Upper lobe of right lung (tissue), 1 donor: ENCODE data around the gene FBXL14. TPM values are rescaled to one million over a fixed set of nuclear protein-coding genes. Genes with fewer than 3 reads are reported as not detected.

Experiments
- ATAC-seq: fragments of 200-7000 bp; cut with Tn5 transposase; one replicate; pipeline ENCODE4 v1.9.1; 2020; ENCODE audit warnings: mild to moderate bottlenecking, moderate library complexity
- DNase-seq: peaks from one replicate; pipeline ENCODE4 v3.0.0-alpha.2; 2020
- H3K27ac ChIP-seq: fragments of 200-600 bp; one replicate; pipeline ENCODE4 v1.8.0; 2022
- H3K27me3 ChIP-seq: fragments of 200-600 bp; one replicate; pipeline ENCODE4 v1.8.0; 2022; ENCODE audit warnings: mild to moderate bottlenecking
- H3K36me3 ChIP-seq: fragments of 200-600 bp; one replicate; pipeline ENCODE4 v1.8.0; 2022
- H3K4me1 ChIP-seq: fragments of 200-600 bp; one replicate; pipeline ENCODE4 v1.8.0; 2022
- H3K4me3 ChIP-seq: fragments of 200-600 bp; one replicate; pipeline ENCODE4 v1.8.0; 2022; ENCODE audit warnings: mild to moderate bottlenecking
- H3K9me3 ChIP-seq: fragments of 200-600 bp; one replicate; pipeline ENCODE4 v1.8.0; 2022
- intact Hi-C: fragments of 100-400 bp; cut with DNase I; formaldehyde crosslinking; loops from one replicate; pipeline ENCODE4 v1.11.0; 2022
- total RNA-seq: library from RNA; stranded (reverse); fragmentation: NEBNext Ultra II Directional; extraction: Animal tissue kit (Norgen Biotek cat#: 25700); gene quantifications from one replicate; pipeline ENCODE4 v1.2.1, GENCODE V29; 2021
- TF ChIP-seq, protein P1 (sequence below): fragments of 200-600 bp; IDR thresholded peaks from one replicate; pipeline ENCODE4 v1.8.0; 2022; ENCODE audit warnings: antibody characterized with exemption
- donor health status: DM: no; HTN: yes; CAD: no; lungs with severe emphysema.

FBXL14 gene
- total RNA-seq, 1 donor from 2014 or later = 17.3 TPM

DNA sequence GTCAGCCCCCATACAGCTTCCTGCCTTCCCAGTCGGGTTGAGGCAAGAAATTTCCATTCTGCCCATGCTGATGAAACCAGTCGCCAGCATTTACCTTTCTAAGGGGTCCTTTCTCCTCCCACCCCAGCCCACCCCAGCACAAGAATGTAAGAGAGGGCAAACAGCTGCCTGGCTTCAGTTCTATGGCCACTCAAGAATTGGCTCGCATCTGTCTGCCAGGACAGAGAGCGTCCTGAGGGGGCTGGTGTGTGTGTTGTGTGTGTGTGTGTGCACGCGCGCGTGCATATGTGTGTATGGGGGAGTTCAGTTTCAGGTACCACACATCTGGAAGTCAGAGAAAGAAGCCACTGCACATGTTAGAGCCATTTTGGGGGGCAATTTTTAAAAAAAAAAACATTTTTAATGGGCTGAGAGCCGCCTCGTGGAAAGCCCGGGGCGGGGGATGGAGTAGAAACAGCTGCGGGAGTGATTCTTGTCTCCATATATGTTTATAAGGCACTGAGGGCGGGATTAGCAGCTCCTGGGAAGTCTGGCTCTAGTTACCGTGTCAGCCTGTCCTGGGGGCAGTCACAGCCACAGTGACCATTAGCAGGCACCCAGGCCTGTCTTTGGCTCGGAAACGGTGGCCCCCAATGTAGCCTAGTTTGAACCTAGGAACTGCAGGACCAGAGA, 34.4 kb upstream of the FBXL14 start, which contains the start of gene WNT5B:
WNT5B (plus strand) TSS at position 566 of the 672 bp plus-strand sequence. CDS start 2,124 bp downstream, outside the sequence.
- intact Hi-C loops = no loop called here
- H3K27me3 ChIP-seq = peaks cover 7% of the 10 kb centered on the region
- TF ChIP-seq, protein P1, sequence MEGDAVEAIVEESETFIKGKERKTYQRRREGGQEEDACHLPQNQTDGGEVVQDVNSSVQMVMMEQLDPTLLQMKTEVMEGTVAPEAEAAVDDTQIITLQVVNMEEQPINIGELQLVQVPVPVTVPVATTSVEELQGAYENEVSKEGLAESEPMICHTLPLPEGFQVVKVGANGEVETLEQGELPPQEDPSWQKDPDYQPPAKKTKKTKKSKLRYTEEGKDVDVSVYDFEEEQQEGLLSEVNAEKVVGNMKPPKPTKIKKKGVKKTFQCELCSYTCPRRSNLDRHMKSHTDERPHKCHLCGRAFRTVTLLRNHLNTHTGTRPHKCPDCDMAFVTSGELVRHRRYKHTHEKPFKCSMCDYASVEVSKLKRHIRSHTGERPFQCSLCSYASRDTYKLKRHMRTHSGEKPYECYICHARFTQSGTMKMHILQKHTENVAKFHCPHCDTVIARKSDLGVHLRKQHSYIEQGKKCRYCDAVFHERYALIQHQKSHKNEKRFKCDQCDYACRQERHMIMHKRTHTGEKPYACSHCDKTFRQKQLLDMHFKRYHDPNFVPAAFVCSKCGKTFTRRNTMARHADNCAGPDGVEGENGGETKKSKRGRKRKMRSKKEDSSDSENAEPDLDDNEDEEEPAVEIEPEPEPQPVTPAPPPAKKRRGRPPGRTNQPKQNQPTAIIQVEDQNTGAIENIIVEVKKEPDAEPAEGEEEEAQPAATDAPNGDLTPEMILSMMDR = no peak
- ATAC-seq (no peak), DNase-seq (no peak)
- H3K9me3 ChIP-seq = no peaks in the 10 kb centered on the region
- peaks cover 20% of the 10 kb centered on the region for H3K4me1 ChIP-seq
- no peaks in the 10 kb centered on the region for H3K36me3 ChIP-seq
- no peak within 1 kb of the TSS for H3K27ac ChIP-seq
- peak within 1 kb of the TSS; percentile 51 for H3K4me3 ChIP-seq

DNA sequence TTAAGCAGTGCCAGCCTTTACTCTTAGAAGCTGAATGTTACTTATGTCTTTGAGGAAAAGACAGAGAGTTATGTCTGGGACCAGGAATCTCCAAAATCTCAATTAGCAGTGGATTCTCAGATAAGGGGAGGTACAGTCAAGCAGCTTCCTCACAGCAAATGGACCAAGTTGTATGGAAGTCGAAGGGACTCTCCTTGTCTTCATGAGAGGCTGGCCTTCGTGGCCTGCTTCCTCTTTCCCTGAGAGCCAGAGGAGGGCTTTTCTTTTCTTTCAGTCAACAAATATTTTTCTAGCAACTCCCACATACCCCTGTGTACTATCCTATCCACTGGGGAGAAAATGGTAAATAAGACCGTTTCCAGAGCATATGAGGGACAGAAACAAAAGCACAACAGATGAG, 28.0 kb upstream of the FBXL14 start:
- intact Hi-C loops = no loop called here
- TF ChIP-seq, protein P1 = no peak
- H3K27me3 ChIP-seq = no peaks in the 10 kb centered on the region
- H3K9me3 ChIP-seq = no peaks in the 10 kb centered on the region
- ATAC-seq (no peak), DNase-seq (no peak)
- H3K4me1 ChIP-seq = peaks cover 7% of the 10 kb centered on the region
- no peak overlapping the region for H3K4me3 ChIP-seq
- no peak overlapping the region for H3K27ac ChIP-seq
- H3K36me3 ChIP-seq = no peaks in the 10 kb centered on the region

DNA sequence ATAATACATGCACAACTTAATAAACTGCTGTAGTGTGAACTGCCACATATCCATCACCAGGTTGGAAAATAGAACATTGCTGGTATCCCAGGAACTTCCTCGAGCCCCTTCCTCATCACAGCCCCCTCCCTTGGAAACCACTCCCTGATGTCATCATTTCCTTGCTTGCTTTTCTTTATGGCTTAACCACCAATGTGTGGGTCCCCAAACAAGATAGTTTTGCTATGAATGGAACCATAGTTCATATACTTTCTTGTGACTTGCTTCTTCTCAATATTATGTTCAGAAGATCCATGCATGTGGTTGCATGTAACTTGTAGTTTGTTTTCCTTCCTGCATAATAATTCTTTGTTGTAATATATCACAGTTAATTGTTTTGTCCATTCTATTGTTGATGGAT, 25.7 kb upstream of the FBXL14 start:
- TF ChIP-seq, protein P1 = no peak
- Histone ChIP-seq H3K4me3 (no peak overlapping the region), H3K27me3 (no peaks in the 10 kb centered on the region), H3K27ac (no peak overlapping the region), H3K4me1 (peaks cover under 1% of the 10 kb centered on the region), H3K9me3 (no peaks in the 10 kb centered on the region), H3K36me3 (no peaks in the 10 kb centered on the region)
- intact Hi-C loops = no loop called here
- no peak for DNase-seq
- no peak for ATAC-seq

DNA sequence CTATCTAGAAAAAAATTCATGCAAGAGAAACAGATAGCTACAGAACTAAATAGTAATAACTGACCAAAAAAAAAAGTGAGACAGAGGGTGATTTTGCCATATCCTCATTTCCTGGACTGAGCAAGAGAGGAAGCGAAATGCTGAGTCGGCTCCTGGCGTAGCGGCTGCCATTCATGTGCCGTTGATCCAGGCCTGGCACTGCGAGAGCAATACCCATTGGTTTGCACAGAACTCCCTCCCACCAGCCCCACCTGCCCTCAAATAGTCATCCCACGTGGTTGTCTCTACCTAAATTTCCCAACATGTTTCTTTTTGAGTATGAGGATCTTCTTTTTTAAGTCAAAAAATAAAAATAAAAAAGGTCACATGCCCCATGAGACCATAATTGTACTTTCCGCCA, 25.2 kb upstream of the FBXL14 start:
- no peaks in the 10 kb centered on the region for H3K4me1 ChIP-seq
- no peaks in the 10 kb centered on the region for H3K27me3 ChIP-seq
- H3K4me3 ChIP-seq = no peak overlapping the region
- H3K36me3 ChIP-seq = no peaks in the 10 kb centered on the region
- peak; percentile 72 for DNase-seq
- intact Hi-C loops = no loop called here
- TF ChIP-seq, protein P1 = no peak
- peak; percentile 79 for ATAC-seq
- H3K9me3 ChIP-seq = no peaks in the 10 kb centered on the region
- no peak overlapping the region for H3K27ac ChIP-seq

DNA sequence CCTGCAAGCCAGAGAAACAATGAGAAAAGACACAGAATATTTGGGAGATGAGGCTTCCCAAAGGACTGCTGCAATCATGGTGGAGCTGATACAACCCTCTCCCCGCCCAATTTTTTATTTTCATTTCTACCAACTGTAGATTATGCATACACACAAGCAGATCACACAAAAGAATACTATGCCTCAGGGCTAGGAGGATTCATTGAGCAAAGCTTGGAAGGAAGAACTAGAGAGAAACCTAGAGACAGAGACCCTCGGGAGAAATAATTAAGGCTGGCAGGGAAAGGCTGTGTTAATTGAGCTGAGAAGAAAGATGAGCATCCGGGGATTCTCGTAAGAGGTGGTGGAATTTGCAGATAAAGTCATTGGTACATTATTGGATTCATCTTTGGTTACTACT, 24.8 kb upstream of the FBXL14 start:
- H3K36me3 ChIP-seq = no peaks in the 10 kb centered on the region
- no peak for DNase-seq
- no peaks in the 10 kb centered on the region for H3K4me1 ChIP-seq
- H3K4me3 ChIP-seq = no peak overlapping the region
- H3K9me3 ChIP-seq = no peaks in the 10 kb centered on the region
- intact Hi-C loops = no loop called here
- no peak overlapping the region for H3K27ac ChIP-seq
- H3K27me3 ChIP-seq = no peaks in the 10 kb centered on the region
- TF ChIP-seq, protein P1 = no peak
- ATAC-seq = no peak
